NK-92 (cell line): ENCODE measurements around the gene DMAP1.
"Not testable (repeated sequence)": the region's sequence is repeated elsewhere in the genome, so short reads cannot be mapped to it uniquely, and the experiment has no call there.

Experiments used
- DNase-seq: peaks from one replicate; lab custom pipeline; 2025; ENCODE audit not compliant: unreplicated experiment; lab: John Stamatoyannopoulos, UW

The DMAP1 gene, protein sequence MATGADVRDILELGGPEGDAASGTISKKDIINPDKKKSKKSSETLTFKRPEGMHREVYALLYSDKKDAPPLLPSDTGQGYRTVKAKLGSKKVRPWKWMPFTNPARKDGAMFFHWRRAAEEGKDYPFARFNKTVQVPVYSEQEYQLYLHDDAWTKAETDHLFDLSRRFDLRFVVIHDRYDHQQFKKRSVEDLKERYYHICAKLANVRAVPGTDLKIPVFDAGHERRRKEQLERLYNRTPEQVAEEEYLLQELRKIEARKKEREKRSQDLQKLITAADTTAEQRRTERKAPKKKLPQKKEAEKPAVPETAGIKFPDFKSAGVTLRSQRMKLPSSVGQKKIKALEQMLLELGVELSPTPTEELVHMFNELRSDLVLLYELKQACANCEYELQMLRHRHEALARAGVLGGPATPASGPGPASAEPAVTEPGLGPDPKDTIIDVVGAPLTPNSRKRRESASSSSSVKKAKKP

DNA sequence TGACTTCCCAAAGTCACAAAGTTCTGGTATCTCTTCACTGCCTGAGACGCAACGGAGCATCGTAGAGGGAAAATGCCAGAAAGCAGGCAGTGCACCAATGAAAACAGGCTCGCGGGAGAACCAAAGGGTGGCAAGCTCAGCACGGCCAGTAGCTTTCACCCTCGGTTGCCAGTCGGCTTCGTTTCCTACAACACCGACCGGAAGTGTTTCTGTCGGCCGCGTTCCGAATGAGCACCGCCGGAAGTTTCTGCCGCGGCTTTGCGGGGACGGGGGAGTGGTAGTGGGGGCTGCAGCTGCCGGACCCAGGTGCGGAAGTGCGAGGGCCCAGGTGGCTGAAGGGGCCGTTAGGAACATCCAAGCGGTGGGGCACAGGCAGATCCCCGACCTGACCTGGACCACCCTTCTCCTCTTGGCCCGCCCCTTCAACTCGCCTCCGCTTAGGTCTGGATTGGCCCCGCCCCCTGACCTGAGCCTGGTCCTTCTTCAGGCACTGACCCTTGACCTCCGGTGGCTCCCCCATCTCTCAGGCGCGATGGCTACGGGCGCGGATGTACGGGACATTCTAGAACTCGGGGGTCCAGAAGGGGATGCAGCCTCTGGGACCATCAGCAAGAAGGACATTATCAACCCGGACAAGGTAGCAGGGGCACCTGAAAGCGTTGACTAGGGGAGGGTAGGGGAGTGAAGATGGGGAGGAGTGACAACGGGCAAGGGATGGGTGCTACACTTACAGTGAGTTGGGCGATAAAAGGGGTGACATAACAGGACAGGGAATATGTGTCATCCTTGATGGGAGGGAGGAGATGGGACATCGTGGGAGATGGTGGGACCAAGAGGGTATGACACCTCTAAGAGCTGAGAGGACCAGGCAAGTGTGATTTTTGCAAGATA, at the start of gene DMAP1:
Gene DMAP1 (plus strand): TSS at position 250 of the 891 bp plus-strand sequence. CDS start 283 bp downstream, at position 533.
- DNase-seq: no peak

GRCh38 chr1:44168520-44169098, 44.7 kb upstream of the DMAP1 start:
- no peak for DNase-seq

- no peak for DNase-seq
Measured at GRCh38 chr1:44170281-44170823, 42.9 kb upstream of the DMAP1 start.

DNA sequence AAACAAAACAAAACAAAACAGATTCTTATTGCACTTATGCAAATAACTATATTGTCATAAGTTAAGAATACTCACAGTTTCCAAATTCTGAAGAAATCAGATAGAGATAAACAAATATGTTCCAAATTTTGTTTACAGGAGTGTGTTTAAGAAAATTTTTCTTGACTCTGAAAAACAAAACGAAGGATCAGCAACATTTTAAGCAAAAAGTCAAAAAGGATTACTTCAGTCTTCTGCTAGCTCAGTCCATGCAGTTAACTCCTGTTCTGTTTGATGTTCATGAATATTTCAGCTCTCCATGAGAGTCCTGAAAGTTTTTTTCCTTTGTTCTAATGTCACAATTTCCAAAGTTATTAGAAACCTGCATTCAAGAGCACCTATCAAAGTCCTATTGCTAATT, 38.6 kb upstream of the DMAP1 start:
- no peak for DNase-seq

DNA sequence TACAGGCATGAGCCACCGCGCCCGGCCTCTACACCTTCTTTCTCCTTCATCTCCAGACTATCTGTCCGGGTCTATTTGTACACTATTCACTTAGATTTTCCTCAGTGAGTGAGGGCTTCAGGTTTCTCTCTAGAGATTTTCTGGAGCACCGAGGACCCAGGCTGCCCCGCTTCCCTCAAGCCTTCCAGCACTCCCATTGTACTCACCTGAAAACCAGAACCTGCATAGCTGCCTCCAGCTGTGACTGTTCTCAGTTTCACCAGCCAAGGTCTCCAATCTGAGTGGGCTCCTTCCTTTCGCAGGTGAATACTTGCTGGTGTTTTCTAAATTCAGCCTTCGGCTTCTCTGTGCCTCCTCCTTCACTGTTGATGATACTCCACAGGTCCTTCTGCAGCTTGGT, 12.9 kb upstream of the DMAP1 start:
- DNase-seq: no peak

- DNase-seq: not testable (repeated sequence)
Measured at GRCh38 chr1:44206545-44206944, 6.7 kb upstream of the DMAP1 start.

- no peak for DNase-seq
Measured at GRCh38 chr1:44208226-44208625, 5.0 kb upstream of the DMAP1 start.

DNA sequence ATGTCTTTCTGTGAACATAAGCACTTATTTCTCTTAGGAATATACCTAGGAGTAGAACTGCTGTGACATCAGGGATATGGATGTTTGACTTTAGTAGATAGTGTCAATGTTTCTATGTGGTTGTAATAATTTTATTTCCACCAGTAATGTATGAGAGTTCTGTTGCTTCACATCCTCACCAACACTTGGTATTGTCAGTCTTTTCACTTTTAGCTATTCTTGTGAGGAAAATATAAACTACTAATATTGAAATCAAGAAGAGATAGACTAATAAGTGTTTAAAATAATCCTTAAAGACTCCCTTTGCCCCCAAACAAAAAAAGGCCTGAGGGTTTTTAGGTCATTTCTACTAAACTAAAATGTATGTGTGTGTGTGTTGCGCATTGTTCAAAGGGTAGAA, 2.7 kb upstream of the DMAP1 start:
- DNase-seq: no peak

DNA sequence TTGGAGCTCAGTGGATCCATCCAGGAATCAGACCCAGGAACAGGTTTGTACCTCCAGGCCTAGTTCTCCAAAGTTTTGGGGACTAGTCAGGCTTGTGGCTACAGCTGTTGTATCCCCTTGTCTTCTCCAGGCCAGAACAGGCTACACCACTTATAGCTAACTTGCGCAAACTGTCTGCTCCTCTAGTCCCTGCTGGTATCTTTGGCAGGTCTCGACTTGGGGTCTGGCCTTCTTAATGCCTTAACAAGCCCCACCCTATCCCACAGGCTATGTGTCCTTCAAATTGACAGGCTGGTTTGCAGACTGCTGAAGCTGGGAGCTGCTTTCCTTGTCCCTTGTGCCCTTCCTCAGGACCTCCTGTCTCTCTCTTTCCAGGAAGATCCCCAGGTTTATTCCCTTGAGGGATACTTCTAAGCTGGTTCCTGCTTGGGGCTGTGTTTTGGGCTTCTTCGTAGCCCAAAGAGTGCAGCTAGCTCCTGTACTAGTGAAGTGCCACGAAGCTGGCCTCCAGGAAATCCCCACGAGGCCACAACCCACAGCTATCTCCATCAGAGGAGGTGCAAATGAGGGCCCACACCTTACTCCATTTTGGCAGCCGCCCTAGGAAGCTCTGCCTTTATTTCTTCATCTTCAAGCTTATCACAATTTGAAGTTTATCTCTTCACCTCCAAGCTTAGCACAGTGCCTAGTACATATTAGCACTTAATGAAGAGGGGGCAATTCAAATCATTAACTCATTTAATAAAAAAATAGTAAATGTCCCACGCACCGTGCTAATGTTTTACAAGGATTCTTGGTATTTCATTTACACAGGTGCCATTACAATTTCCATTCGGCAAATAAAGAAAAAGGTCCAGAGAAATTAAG, 683 bp upstream of the DMAP1 start:
- no peak for DNase-seq

- no peak for DNase-seq
Measured at GRCh38 chr1:44217809-44218410, 4.6 kb downstream of the DMAP1 start.

DNA sequence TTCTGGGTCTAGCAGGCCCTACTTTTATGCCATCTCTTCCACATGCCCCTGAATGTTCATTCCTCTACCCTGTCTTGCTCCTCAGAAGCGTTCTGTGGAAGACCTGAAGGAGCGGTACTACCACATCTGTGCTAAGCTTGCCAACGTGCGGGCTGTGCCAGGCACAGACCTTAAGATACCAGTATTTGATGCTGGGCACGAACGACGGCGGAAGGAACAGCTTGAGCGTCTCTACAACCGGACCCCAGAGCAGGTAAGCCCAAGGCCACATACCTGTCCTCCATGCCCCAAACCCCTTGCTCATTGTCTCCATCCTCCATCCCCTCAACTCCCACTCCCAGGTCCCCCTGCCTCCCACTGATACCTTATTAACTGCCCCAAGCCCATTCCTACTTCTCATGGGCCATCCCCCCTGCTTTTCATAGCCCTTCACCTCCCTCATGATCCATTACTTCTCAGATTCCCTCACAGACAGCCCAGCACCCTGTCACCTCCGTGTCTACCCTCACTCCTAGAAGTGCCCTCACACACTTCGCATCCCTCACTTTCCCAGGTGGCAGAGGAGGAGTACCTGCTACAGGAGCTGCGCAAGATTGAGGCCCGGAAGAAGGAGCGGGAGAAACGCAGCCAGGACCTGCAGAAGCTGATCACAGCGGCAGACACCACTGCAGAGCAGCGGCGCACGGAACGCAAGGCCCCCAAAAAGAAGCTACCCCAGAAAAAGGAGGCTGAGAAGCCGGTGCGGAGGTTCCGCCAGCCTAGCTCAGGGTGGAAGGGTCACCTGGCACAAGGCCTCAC, 5.4 kb downstream of the DMAP1 start:
- DNase-seq: no peak

DNA sequence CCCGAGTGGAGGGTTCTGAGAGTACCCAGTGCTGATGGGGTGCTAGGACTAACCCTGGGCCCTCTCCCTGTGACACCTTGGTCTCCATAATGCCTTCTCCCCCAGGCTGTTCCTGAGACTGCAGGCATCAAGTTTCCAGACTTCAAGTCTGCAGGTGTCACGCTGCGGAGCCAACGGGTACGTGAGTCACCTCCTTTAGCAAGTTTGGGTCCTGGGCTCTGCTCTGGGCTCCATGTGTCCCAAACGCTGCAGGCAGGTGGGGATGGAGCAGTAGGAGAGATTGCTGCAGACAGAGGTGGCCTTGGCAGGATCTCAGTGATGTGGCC, 6.0 kb downstream of the DMAP1 start:
- DNase-seq: no peak

GRCh38 chr1:44220001-44220751, 6.9 kb downstream of the DMAP1 start:
- no peak for DNase-seq

GRCh38 chr1:44220755-44221154, 7.5 kb downstream of the DMAP1 start:
- no peak for DNase-seq

DNA sequence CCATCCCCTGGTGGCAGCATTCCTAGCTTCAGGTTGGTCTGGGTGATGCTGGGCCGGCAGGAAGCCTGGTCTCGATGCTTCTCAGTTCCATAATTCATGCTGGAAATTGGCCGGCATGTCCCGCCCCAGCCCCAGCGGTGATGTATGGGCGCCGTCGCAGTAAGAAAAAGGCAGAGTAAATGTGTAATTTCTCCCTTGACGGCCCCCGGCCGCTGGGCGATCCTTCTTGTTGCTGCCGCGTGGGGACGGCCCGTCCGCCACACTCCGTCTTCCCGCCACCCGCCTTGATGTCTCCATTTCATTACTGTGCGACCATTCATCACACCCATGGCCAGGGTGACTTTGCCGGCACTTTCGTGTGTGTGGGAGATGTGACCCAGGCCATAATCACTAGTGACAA, 8.5 kb downstream of the DMAP1 start:
- no peak for DNase-seq

GRCh38 chr1:44222397-44223186, 9.3 kb downstream of the DMAP1 start:
- no peak for DNase-seq

GRCh38 chr1:44223187-44223610, 9.9 kb downstream of the DMAP1 start:
- DNase-seq: no peak

DNA sequence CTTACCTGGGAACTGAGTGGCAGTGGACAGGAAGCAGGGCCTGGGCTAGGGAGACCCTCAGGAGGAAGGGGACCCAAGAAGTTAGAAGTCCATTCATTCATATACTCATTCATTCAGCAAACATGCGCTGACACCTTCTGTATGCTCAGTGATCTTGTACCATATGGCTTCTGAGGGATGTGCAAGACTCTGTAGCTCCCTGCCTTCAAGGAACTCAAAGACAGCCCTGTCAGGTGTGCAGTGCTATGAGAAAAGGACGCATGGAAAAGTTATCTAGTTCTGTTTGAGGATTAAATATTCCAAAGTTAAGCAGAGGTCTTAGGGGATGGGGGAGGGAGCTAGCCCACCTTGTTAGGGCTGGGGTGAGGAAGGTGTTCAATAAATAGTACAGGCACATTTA, 12.5 kb downstream of the DMAP1 start:
- DNase-seq: no peak
